H9 (cell line): ENCODE results near the gene AFDN. TPM values are rescaled to one million over a fixed set of nuclear protein-coding genes. Genes with fewer than 3 reads are reported as not detected.

Source experiments
- DNase-seq: peaks from one replicate; pipeline ENCODE4 v3.0.0-alpha.2; 2017
- H2AFZ ChIP-seq: one replicate; pipeline ENCODE4 v1.6.1; 2013; ENCODE audit warnings: mild to moderate bottlenecking, low read length, control low read depth, moderate library complexity
- H2AK5ac ChIP-seq: 2 replicates; pipeline ENCODE4 v1.6.1; 2013; ENCODE audit warnings: low read length, control low read depth, mixed read lengths; ENCODE audit not compliant: insufficient read length
- H2BK120ac ChIP-seq: one replicate; pipeline ENCODE4 v1.6.1; 2013; ENCODE audit warnings: low read depth, mild to moderate bottlenecking, low read length, control low read depth, inconsistent platforms; ENCODE audit not compliant: poor library complexity, severe bottlenecking
- H2BK12ac ChIP-seq: 2 replicates; pipeline ENCODE4 v1.6.1; 2013; ENCODE audit warnings: low read length, control low read depth, mixed read lengths, low read depth; ENCODE audit not compliant: insufficient read length
- H2BK15ac ChIP-seq: 2 replicates; pipeline ENCODE4 v1.6.1; 2013; ENCODE audit warnings: low read depth, low read length, control low read depth
- H2BK20ac ChIP-seq: one replicate; pipeline ENCODE4 v1.6.1; 2013; ENCODE audit warnings: low read depth, mild to moderate bottlenecking, low read length, control low read depth, inconsistent platforms; ENCODE audit not compliant: poor library complexity, severe bottlenecking
- H2BK5ac ChIP-seq: 2 replicates; pipeline ENCODE4 v1.6.1; 2013; ENCODE audit warnings: low read length, control low read depth, mixed read lengths; ENCODE audit not compliant: insufficient read length
- H3K14ac ChIP-seq: 2 replicates; pipeline ENCODE4 v1.6.1; 2013; ENCODE audit warnings: low read length, control low read depth; ENCODE audit not compliant: insufficient read depth
- H3K18ac ChIP-seq: 2 replicates; pipeline ENCODE4 v1.6.1; 2013; ENCODE audit warnings: low read depth, mild to moderate bottlenecking, mixed read lengths, low read length, control low read depth; ENCODE audit not compliant: insufficient read length
- H3K23ac ChIP-seq: 2 replicates; pipeline ENCODE4 v1.6.1; 2013; ENCODE audit warnings: low read length, control low read depth, mixed read lengths, low read depth; ENCODE audit not compliant: insufficient read length
- H3K23me2 ChIP-seq: 2 replicates; pipeline ENCODE4 v1.6.1; 2013; ENCODE audit warnings: low read depth, mild to moderate bottlenecking, mixed read lengths, low read length, control low read depth; ENCODE audit not compliant: insufficient read length, poor library complexity, severe bottlenecking
- H3K27ac ChIP-seq: 2 replicates; pipeline ENCODE4 v1.5.1; 2013; ENCODE audit warnings: low read length, control low read depth, mixed read lengths, low read depth; ENCODE audit not compliant: insufficient read length
- H3K27me3 ChIP-seq: 2 replicates; pipeline ENCODE4 v1.6.1; 2013; ENCODE audit warnings: low read length, control low read depth, inconsistent platforms; ENCODE audit not compliant: insufficient read depth
- H3K4ac ChIP-seq: 2 replicates; pipeline ENCODE4 v1.6.1; 2013; ENCODE audit warnings: low read depth, mild to moderate bottlenecking, control low read depth, inconsistent platforms, low read length, moderate library complexity
- H3K4me1 ChIP-seq: 2 replicates; pipeline ENCODE4 v1.6.1; 2013; ENCODE audit warnings: low read length, control low read depth, inconsistent platforms; ENCODE audit not compliant: insufficient read depth
- H3K4me2 ChIP-seq: 2 replicates; pipeline ENCODE4 v1.6.1; 2013; ENCODE audit warnings: low read length, control low read depth, mixed read lengths; ENCODE audit not compliant: insufficient read length, insufficient read depth
- H3K56ac ChIP-seq: 2 replicates; pipeline ENCODE4 v1.6.1; 2013; ENCODE audit warnings: low read depth, mild to moderate bottlenecking, mixed read lengths, low read length, control low read depth; ENCODE audit not compliant: insufficient read length
- H3K79me1 ChIP-seq: 2 replicates; pipeline ENCODE4 v1.6.1; 2013; ENCODE audit warnings: low read depth, mild to moderate bottlenecking, moderate library complexity, low read length, control low read depth, inconsistent platforms; ENCODE audit not compliant: insufficient read depth, poor library complexity, severe bottlenecking
- H3K79me2 ChIP-seq: 2 replicates; pipeline ENCODE4 v1.6.1; 2013; ENCODE audit warnings: low read length, control low read depth, inconsistent platforms; ENCODE audit not compliant: insufficient read depth
- H3K9ac ChIP-seq: 2 replicates; pipeline ENCODE4 v1.6.1; 2013; ENCODE audit warnings: low read length, control low read depth, mixed read lengths; ENCODE audit not compliant: insufficient read length; ENCODE audit errors: extremely low read depth
- H3K9me3 ChIP-seq: one replicate; pipeline ENCODE4 v1.6.1; 2013; ENCODE audit warnings: low read depth, low read length, inconsistent platforms; ENCODE audit not compliant: control insufficient read depth
- H3T11ph ChIP-seq: one replicate; pipeline ENCODE4 v1.6.1; 2013; ENCODE audit warnings: mild to moderate bottlenecking, low read length, control low read depth, inconsistent platforms
- H4K20me1 ChIP-seq: one replicate; pipeline ENCODE4 v1.6.1; 2013; ENCODE audit not compliant: control insufficient read depth, insufficient read length, insufficient read depth
- H4K5ac ChIP-seq: 2 replicates; pipeline ENCODE4 v1.6.1; 2013; ENCODE audit warnings: low read depth, mild to moderate bottlenecking, mixed read lengths, low read length, control low read depth; ENCODE audit not compliant: insufficient read length
- H4K8ac ChIP-seq: replicated peaks from 2 replicates; pipeline ENCODE4 v1.6.1; 2013; ENCODE audit warnings: low read length, control low read depth, mixed read lengths, low read depth; ENCODE audit not compliant: insufficient read length
- H4K91ac ChIP-seq: 2 replicates; pipeline ENCODE4 v1.6.1; 2013; ENCODE audit warnings: low read depth, mild to moderate bottlenecking, moderate library complexity, mixed read lengths, low read length, control low read depth; ENCODE audit not compliant: insufficient read length
- H3K27ac Mint-ChIP-seq, 3 experiments: 2 replicates in 2 of 3; 3 replicates in 1 of 3; pipeline ENCODE4 v1.8.0; 2020 to 2021; ENCODE audit warnings: mixed read lengths in 3 of 3, mild to moderate bottlenecking in 1 of 3, moderate library complexity in 1 of 3
- H3K27me3 Mint-ChIP-seq: 2 replicates; pipeline ENCODE4 v1.8.0; 2021; ENCODE audit warnings: low read depth, mild to moderate bottlenecking, moderate library complexity, mixed read lengths
- H3K36me3 Mint-ChIP-seq, 3 experiments: 2 replicates in 2 of 3; 3 replicates in 1 of 3; pipeline ENCODE4 v1.8.0; 2020 to 2021; ENCODE audit warnings: low read depth in 3 of 3, mixed read lengths in 3 of 3; ENCODE audit not compliant: insufficient read depth in 1 of 3
- H3K4me1 Mint-ChIP-seq, 2 experiments: 2 replicates each; pipeline ENCODE4 v1.8.0; 2020; ENCODE audit warnings: mixed read lengths in 2 of 2
- H3K4me3 Mint-ChIP-seq, 2 experiments: 2 replicates in 1 of 2; 3 replicates in 1 of 2; pipeline ENCODE4 v1.8.0; 2020 to 2021; ENCODE audit warnings: mild to moderate bottlenecking in 2 of 2, mixed read lengths in 2 of 2, moderate library complexity in 1 of 2
- H3K9me3 Mint-ChIP-seq, 2 experiments: 2 replicates in 1 of 2; 3 replicates in 1 of 2; pipeline ENCODE4 v1.8.0; 2020; ENCODE audit warnings: mild to moderate bottlenecking in 2 of 2, mixed read lengths in 2 of 2, moderate library complexity in 1 of 2
- CTCF ChIP-seq: fragments of 200-600 bp; sonication (generic); conservative IDR thresholded peaks from 3 replicates; pipeline ENCODE4 v1.8.0; 2021; ENCODE audit warnings: antibody characterized with exemption, mild to moderate bottlenecking
- WGBS: extraction: QIAGEN DNeasy Blood & Tissue Kit; methylation state at CpG from one replicate; pipeline ENCODE4 v1.1.7; 2013; ENCODE audit warnings: missing lambda C conversion rate, low lambda C conversion rate, mixed read lengths; ENCODE audit not compliant: insufficient read length; ENCODE audit errors: extremely low coverage; 5-methylcytosine and 5-hydroxymethylcytosine counted together
- total RNA-seq: library from RNA; stranded (reverse); gene quantifications from 2 replicates; pipeline ENCODE4 v1.2.1, GENCODE V29; 2021

The AFDN gene
- total RNA-seq, 1 experiment from 2014 or later: 157 TPM

DNA sequence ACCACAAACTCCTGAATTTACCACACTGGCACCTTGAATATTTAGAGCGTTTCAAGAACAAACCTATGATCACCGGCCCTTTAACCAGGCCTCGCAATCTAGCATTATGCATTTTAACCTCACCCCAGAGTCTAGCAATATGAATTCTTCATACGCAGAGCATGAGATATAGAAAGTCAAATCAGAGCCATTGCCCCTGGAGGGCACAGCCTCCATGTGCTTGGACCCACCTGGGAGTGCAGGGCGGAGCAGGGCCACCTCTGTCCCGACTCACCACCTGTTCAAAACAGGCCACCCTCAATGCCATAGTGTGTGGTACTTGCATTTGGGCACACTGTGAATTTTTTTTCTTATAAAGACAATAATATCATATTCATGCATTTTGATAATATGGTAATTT is 19.5 kb upstream of the AFDN start:
- no peak overlapping the region for H3K14ac ChIP-seq
- no peaks in the 10 kb centered on the region for H3K9me3 ChIP-seq
- H3K9me3 Mint-ChIP-seq: no peaks in the 10 kb centered on the region
- no peak overlapping the region for H3K27ac ChIP-seq
- H2BK120ac ChIP-seq: no peak overlapping the region
- no peak for DNase-seq
- no peak overlapping the region for H4K91ac ChIP-seq
- no peaks in the 10 kb centered on the region for H3K4me1 ChIP-seq
- no peaks in the 10 kb centered on the region for H3K23me2 ChIP-seq
- no peak overlapping the region for H3K9ac ChIP-seq
- H3K23ac ChIP-seq: no peak overlapping the region
- H3K79me1 ChIP-seq: no peaks in the 10 kb centered on the region
- H2BK5ac ChIP-seq: no peak overlapping the region
- no peak overlapping the region for H4K5ac ChIP-seq
- H3K18ac ChIP-seq: no peak overlapping the region
- H2BK20ac ChIP-seq: no peak overlapping the region
- WGBS: no CpG with 5 or more reads among the region's 6 CpGs
- no peak overlapping the region for H3K56ac ChIP-seq
- no peak overlapping the region for H4K8ac ChIP-seq
- no peak overlapping the region for H3K4me3 Mint-ChIP-seq
- H3K27ac Mint-ChIP-seq: no peak overlapping the region
- H3K79me2 ChIP-seq: no peaks in the 10 kb centered on the region
- H4K20me1 ChIP-seq: no peaks in the 10 kb centered on the region
- no peak overlapping the region for H2BK12ac ChIP-seq
- TF ChIP-seq CTCF: no peak
- H2AFZ ChIP-seq: no peak overlapping the region
- H3K4me1 Mint-ChIP-seq: peaks cover 6% of the 10 kb centered on the region in 2 experiments; a peak in 2 of 4 replicates
- no peaks in the 10 kb centered on the region for H3K36me3 Mint-ChIP-seq
- no peaks in the 10 kb centered on the region; the same call in 1 of the 2 replicates for H3K27me3 Mint-ChIP-seq
- no peak overlapping the region for H3K4ac ChIP-seq
- no peak overlapping the region for H2AK5ac ChIP-seq
- no peak overlapping the region for H2BK15ac ChIP-seq
- no peak overlapping the region for H3T11ph ChIP-seq
- no peaks in the 10 kb centered on the region for H3K27me3 ChIP-seq
- H3K4me2 ChIP-seq: no peak overlapping the region
